Mesodermal cell (in vitro differentiated cells): ENCODE measurements around the gene GALNT5.

Experiments
- H3K27ac ChIP-seq: 2 replicates; pipeline ENCODE4 v1.7.0; 2013; ENCODE audit warnings: mild to moderate bottlenecking, low read depth, low read length, moderate library complexity; ENCODE audit not compliant: severe bottlenecking
- H3K36me3 ChIP-seq: 2 replicates; pipeline ENCODE4 v1.7.1; 2013; ENCODE audit warnings: mild to moderate bottlenecking, low read length, moderate library complexity; ENCODE audit not compliant: control insufficient read depth, insufficient read depth
- H3K4me1 ChIP-seq: one replicate; pipeline ENCODE4 v1.7.1; 2013; ENCODE audit warnings: mild to moderate bottlenecking, low read length; ENCODE audit not compliant: insufficient read depth, control insufficient read depth, poor library complexity, severe bottlenecking
- H3K4me3 ChIP-seq: 2 replicates; pipeline ENCODE4 v1.7.0; 2013; ENCODE audit warnings: low read length, control low read depth, mild to moderate bottlenecking; ENCODE audit not compliant: insufficient read depth, poor library complexity, severe bottlenecking; ENCODE audit errors: extremely low read depth
- H3K9me3 ChIP-seq: 2 replicates; pipeline ENCODE4 v1.7.1; 2013; ENCODE audit warnings: mild to moderate bottlenecking, low read length, moderate library complexity; ENCODE audit not compliant: control insufficient read depth
- WGBS, 2 experiments: methylation state at CpG; one replicate each; pipeline ENCODE4 v1.1.5; 2013; ENCODE audit warnings: missing lambda C conversion rate in 2 of 2; ENCODE audit not compliant: insufficient coverage in 2 of 2; 5-methylcytosine and 5-hydroxymethylcytosine counted together

The GALNT5 gene

GRCh38 chr2:157326698-157327097 lies 69.2 kb downstream of the GALNT5 start:
- H3K36me3 ChIP-seq = no peaks in the 10 kb centered on the region
- 86 to 100% methylated on average over 1 of the region's 3 CpGs for WGBS, 2 experiments
- H3K27ac ChIP-seq = no peak overlapping the region
- H3K9me3 ChIP-seq = no peaks in the 10 kb centered on the region
- H3K4me3 ChIP-seq = no peak overlapping the region
- peaks cover 12% of the 10 kb centered on the region for H3K4me1 ChIP-seq

GRCh38 chr2:157327200-157327599 lies 69.7 kb downstream of the GALNT5 start:
- no peak overlapping the region for H3K4me3 ChIP-seq
- H3K36me3 ChIP-seq = no peaks in the 10 kb centered on the region
- no peaks in the 10 kb centered on the region for H3K9me3 ChIP-seq

GRCh38 chr2:157327621-157328500 lies 70.4 kb downstream of the GALNT5 start:
- Histone ChIP-seq H3K36me3 (no peaks in the 10 kb centered on the region), H3K27ac (no peak overlapping the region), H3K4me3 (no peak overlapping the region), H3K9me3 (no peaks in the 10 kb centered on the region), H3K4me1 (peaks cover 12% of the 10 kb centered on the region)
- 62 to 69% methylated on average over 6 to 7 of the region's 11 CpGs for WGBS, 2 experiments

More at GRCh38 chr2:157327200-157327599, 69.7 kb downstream of the GALNT5 start:
- H3K4me1 ChIP-seq = peaks cover 12% of the 10 kb centered on the region
- H3K27ac ChIP-seq = no peak overlapping the region
- no CpG with 5 or more reads among the region's 3 CpGs for WGBS, 2 experiments

- Histone ChIP-seq H3K9me3 (no peaks in the 10 kb centered on the region), H3K4me3 (no peak overlapping the region), H3K36me3 (no peaks in the 10 kb centered on the region), H3K27ac (no peak overlapping the region), H3K4me1 (peaks cover 12% of the 10 kb centered on the region)
- 95% methylated on average over 8 of the region's 9 CpGs for WGBS, 2 experiments
Measured at GRCh38 chr2:157329524-157329923, 72.0 kb downstream of the GALNT5 start.

- no peak overlapping the region for H3K4me3 ChIP-seq
- no CpG with 5 or more reads among the region's 2 CpGs for WGBS, 2 experiments
- no peaks in the 10 kb centered on the region for H3K4me1 ChIP-seq
- no peaks in the 10 kb centered on the region for H3K9me3 ChIP-seq
- H3K27ac ChIP-seq = no peak overlapping the region
- H3K36me3 ChIP-seq = no peaks in the 10 kb centered on the region
Measured at GRCh38 chr2:157333304-157334047, 76.0 kb downstream of the GALNT5 start.

GRCh38 chr2:157334335-157334734 lies 76.8 kb downstream of the GALNT5 start:
- Histone ChIP-seq H3K9me3 (no peaks in the 10 kb centered on the region), H3K36me3 (no peaks in the 10 kb centered on the region), H3K27ac (no peak overlapping the region), H3K4me3 (no peak overlapping the region), H3K4me1 (no peaks in the 10 kb centered on the region)
- 100% methylated on average over 1 of the region's 4 CpGs; no CpG with 5 or more reads in 1 of the 2 experiments for WGBS, 2 experiments

GRCh38 chr2:157334797-157335196 lies 77.3 kb downstream of the GALNT5 start:
- Histone ChIP-seq H3K4me1 (no peaks in the 10 kb centered on the region), H3K36me3 (no peaks in the 10 kb centered on the region), H3K9me3 (no peaks in the 10 kb centered on the region), H3K27ac (no peak overlapping the region), H3K4me3 (no peak overlapping the region)
- WGBS, 2 experiments = 71 to 100% methylated on average over 1 to 3 of the region's 3 CpGs

GRCh38 chr2:157336137-157337010 lies 78.9 kb downstream of the GALNT5 start:
- H3K36me3 ChIP-seq = no peaks in the 10 kb centered on the region
- no peaks in the 10 kb centered on the region for H3K9me3 ChIP-seq
- no peaks in the 10 kb centered on the region for H3K4me1 ChIP-seq
- no peak overlapping the region for H3K27ac ChIP-seq
- 42% methylated on average over 6 of the region's 8 CpGs; no CpG with 5 or more reads in 1 of the 2 experiments for WGBS, 2 experiments
- H3K4me3 ChIP-seq = no peak overlapping the region

- no peaks in the 10 kb centered on the region for H3K4me1 ChIP-seq
- no peaks in the 10 kb centered on the region for H3K36me3 ChIP-seq
- no peak overlapping the region for H3K4me3 ChIP-seq
- no peaks in the 10 kb centered on the region for H3K9me3 ChIP-seq
- no peak overlapping the region for H3K27ac ChIP-seq
- WGBS, 2 experiments = 69 to 77% methylated on average over 2 of the region's 3 CpGs
Measured at GRCh38 chr2:157337978-157338377, 80.5 kb downstream of the GALNT5 start.

- WGBS, 2 experiments = 92% methylated on average over 2 to 3 of the region's 4 CpGs
- Histone ChIP-seq H3K9me3 (peaks cover under 1% of the 10 kb centered on the region), H3K27ac (no peak overlapping the region), H3K4me3 (no peak overlapping the region), H3K36me3 (no peaks in the 10 kb centered on the region), H3K4me1 (no peaks in the 10 kb centered on the region)
Measured at GRCh38 chr2:157339965-157340655, 82.6 kb downstream of the GALNT5 start.
